ENCODE results near the gene GALNT9. TPM values are rescaled to one million over a fixed set of nuclear protein-coding genes. Genes with fewer than 3 reads are reported as not detected.
A peak's percentile ranks its signal among the peaks of the same experiment; 100 is the strongest.

The GALNT9 gene
- total RNA-seq, 1 donor from 2014 or later, result not detected

DNA sequence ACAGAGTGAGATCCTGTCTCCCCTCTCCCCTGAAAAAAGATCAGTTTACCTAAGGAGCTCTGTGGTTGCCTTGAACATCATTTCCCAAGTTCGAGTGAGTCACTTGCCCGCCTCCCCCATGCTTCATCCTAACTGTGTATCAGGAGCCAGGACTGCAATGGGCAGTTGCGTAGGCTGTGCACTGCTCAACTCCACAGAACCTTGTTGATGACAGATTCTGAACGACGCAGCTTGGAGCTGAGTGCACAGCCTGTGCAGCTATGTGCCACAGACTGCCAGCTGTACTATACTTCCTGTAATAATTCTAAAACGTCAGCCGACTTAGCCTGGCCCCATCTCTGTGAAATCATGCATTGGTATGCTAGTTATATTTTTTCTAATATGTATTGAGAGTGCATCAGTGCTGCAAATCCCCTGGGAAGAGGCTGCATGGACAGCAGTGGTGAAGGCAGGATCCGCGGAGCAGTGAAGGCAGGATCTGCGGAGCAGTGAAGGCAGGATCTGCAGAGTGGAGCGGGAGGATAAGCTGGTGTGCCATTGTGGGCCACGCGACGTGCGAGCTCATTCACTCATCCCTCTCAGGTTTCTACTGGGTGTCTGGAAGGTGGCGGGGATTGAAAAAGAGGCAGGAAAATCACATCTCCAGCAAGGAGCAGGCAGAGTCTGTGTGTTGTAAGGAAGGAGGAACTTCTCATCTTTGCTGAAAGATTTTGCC, 80.8 kb downstream of the GALNT9 start:
- peak overlapping the region; percentile 8 for H3K27ac Mint-ChIP-seq
- H3K4me1 Mint-ChIP-seq, result peaks cover 13% of the 10 kb centered on the region
- H3K27ac ChIP-seq, result no peak overlapping the region
- H3K4me3 ChIP-seq, result no peak overlapping the region
- H4K20me1 ChIP-seq (ENCODE audit: low read depth), result no peaks in the 10 kb centered on the region
- DNase-seq (ENCODE audit: low spot score), result peak; percentile 26
- H3K36me3 Mint-ChIP-seq, result no peaks in the 10 kb centered on the region
- no peak overlapping the region for H3K9ac ChIP-seq
- H3K79me2 ChIP-seq (ENCODE audit: low read depth), result no peaks in the 10 kb centered on the region
- no peak overlapping the region for H3K4me2 ChIP-seq
- TF ChIP-seq CTCF (IDR thresholded peaks at IDR 0.05) (no peak), EZH2 (IDR thresholded peaks at IDR 0.05) (no peak), EZH2phosphoT487 (IDR thresholded peaks at IDR 0.05) (no peak)
- no peak overlapping the region for H2AFZ ChIP-seq (replicated peaks)
- no peak overlapping the region for H3K4me3 Mint-ChIP-seq
- H3K4me1 ChIP-seq, result no peaks in the 10 kb centered on the region
- peaks cover 27% of the 10 kb centered on the region for H3K27me3 ChIP-seq
- no peaks in the 10 kb centered on the region for H3K36me3 ChIP-seq
- no peaks in the 10 kb centered on the region for H3K9me3 ChIP-seq (ENCODE audit: low read depth)
- H3K9me3 Mint-ChIP-seq, result no peaks in the 10 kb centered on the region
- peaks cover 6% of the 10 kb centered on the region for H3K27me3 Mint-ChIP-seq (ENCODE audit: insufficient read depth, low read depth)
- no peaks in the 10 kb centered on the region for H3F3A ChIP-seq (ENCODE audit: low read depth)

GRCh38 chr12:132247718-132248452, 81.5 kb downstream of the GALNT9 start:
- Histone ChIP-seq H3K27me3 (peaks cover 33% of the 10 kb centered on the region), H3K79me2 (ENCODE audit: low read depth) (no peaks in the 10 kb centered on the region), H3K9ac (no peak overlapping the region), H3K27ac (no peak overlapping the region), H3K4me1 (no peaks in the 10 kb centered on the region), H4K20me1 (ENCODE audit: low read depth) (no peaks in the 10 kb centered on the region), H2AFZ (replicated peaks) (no peak overlapping the region), H3K36me3 (no peaks in the 10 kb centered on the region), H3K4me2 (no peak overlapping the region), H3K4me3 (no peak overlapping the region), H3F3A (ENCODE audit: low read depth) (peaks cover 4% of the 10 kb centered on the region), H3K9me3 (ENCODE audit: low read depth) (no peaks in the 10 kb centered on the region)
- no peak overlapping the region for H3K4me3 Mint-ChIP-seq
- H3K27ac Mint-ChIP-seq, result no peak overlapping the region
- H3K36me3 Mint-ChIP-seq, result no peaks in the 10 kb centered on the region
- TF ChIP-seq CTCF (IDR thresholded peaks at IDR 0.05) (no peak), EZH2 (IDR thresholded peaks at IDR 0.05) (no peak), EZH2phosphoT487 (IDR thresholded peaks at IDR 0.05) (no peak)
- no peaks in the 10 kb centered on the region for H3K9me3 Mint-ChIP-seq
- peaks cover 15% of the 10 kb centered on the region for H3K4me1 Mint-ChIP-seq
- no peak for DNase-seq (ENCODE audit: low spot score)
- peaks cover 7% of the 10 kb centered on the region for H3K27me3 Mint-ChIP-seq (ENCODE audit: insufficient read depth, low read depth)

- no peak overlapping the region for H3K27ac Mint-ChIP-seq
- Histone ChIP-seq H3K4me3 (no peak overlapping the region), H3K36me3 (no peaks in the 10 kb centered on the region), H3K9ac (no peak overlapping the region), H3K4me2 (no peak overlapping the region), H3K27me3 (peaks cover 33% of the 10 kb centered on the region), H3K79me2 (ENCODE audit: low read depth) (no peaks in the 10 kb centered on the region), H2AFZ (replicated peaks) (no peak overlapping the region), H3K9me3 (ENCODE audit: low read depth) (no peaks in the 10 kb centered on the region), H3K4me1 (no peaks in the 10 kb centered on the region), H3F3A (ENCODE audit: low read depth) (peaks cover 4% of the 10 kb centered on the region), H3K27ac (no peak overlapping the region), H4K20me1 (ENCODE audit: low read depth) (no peaks in the 10 kb centered on the region)
- peaks cover 7% of the 10 kb centered on the region for H3K27me3 Mint-ChIP-seq (ENCODE audit: insufficient read depth, low read depth)
- no peaks in the 10 kb centered on the region for H3K9me3 Mint-ChIP-seq
- DNase-seq (ENCODE audit: low spot score), result no peak
- H3K4me1 Mint-ChIP-seq, result peaks cover 15% of the 10 kb centered on the region
- no peak for TF ChIP-seq CTCF (IDR thresholded peaks at IDR 0.05)
- no peak for TF ChIP-seq EZH2 (IDR thresholded peaks at IDR 0.05)
- no peak for TF ChIP-seq EZH2phosphoT487 (IDR thresholded peaks at IDR 0.05)
- no peak overlapping the region for H3K4me3 Mint-ChIP-seq
- H3K36me3 Mint-ChIP-seq, result no peaks in the 10 kb centered on the region
These were observed 82.2 kb downstream of the GALNT9 start for GRCh38 chr12:132246997-132247717.
